Body of pancreas (tissue), 4 donors: ENCODE measurements around the gene VLDLR. TPM values are rescaled to one million over a fixed set of nuclear protein-coding genes. Genes with fewer than 3 reads are reported as not detected.

Source experiments
- ATAC-seq: fragments of 150-250 bp; one replicate; pipeline ENCODE4 v1.9.1; 2016
- DNase-seq, 4 donors: peaks; one replicate each; pipeline ENCODE4 v3.0.0-alpha.2; 2019
- H3K27ac ChIP-seq, 4 donors: fragments of 200-600 bp; sonication (generic); 1 replicate in 3 of 4; 2 replicates in 1 of 4; pipeline versions ENCODE4 v1.5.1 to v1.6.1; 2016 to 2019; ENCODE audit warnings: mild to moderate bottlenecking in 1 of 4, mixed read lengths in 1 of 4, moderate library complexity in 1 of 4
- H3K27me3 ChIP-seq, 2 donors: fragments of 200-600 bp; sonication (generic); one replicate each; pipeline ENCODE4 v1.6.0; 2016; ENCODE audit warnings: mild to moderate bottlenecking in 1 of 2
- H3K36me3 ChIP-seq, 2 donors: fragments of 200-600 bp; sonication (generic); replicated peaks in 1 of 2; 2 replicates each; pipeline ENCODE4 v1.5.1; 2016; ENCODE audit warnings: low read depth in 2 of 2; ENCODE audit not compliant: insufficient read depth in 1 of 2
- H3K4me1 ChIP-seq: fragments of 200-600 bp; sonication (generic); one replicate; pipeline ENCODE4 v1.6.0; 2016
- H3K4me3 ChIP-seq, 2 donors: fragments of 200-600 bp; sonication (generic); 1 replicate in 1 of 2; 2 replicates in 1 of 2; pipeline ENCODE4 v1.5.1; 2016 to 2019
- H3K9me3 ChIP-seq, 3 donors: fragments of 200-600 bp; sonication (generic); 1 replicate in 2 of 3; 2 replicates in 1 of 3; pipeline ENCODE4 v1.5.1; 2016
- CTCF ChIP-seq, 7 experiments: fragments of 450-650 bp in 4 of 7; fragments of 200-600 bp in 3 of 7; sonication (generic) in 3 of 7; IDR thresholded peaks; one replicate each; pipeline ENCODE4 v1.5.1; 2016 to 2019; ENCODE audit warnings: antibody characterized with exemption in 7 of 7
- POLR2A ChIP-seq, 3 donors: fragments of 450-650 bp; IDR thresholded peaks; one replicate each; pipeline ENCODE4 v1.6.1; 2016; ENCODE audit warnings: antibody characterized with exemption in 3 of 3, mild to moderate bottlenecking in 2 of 3
- WGBS, 2 donors: methylation state at CpG; one replicate each; pipeline ENCODE4 v1.1.5; 2017; 5-methylcytosine and 5-hydroxymethylcytosine counted together
- intact Hi-C: fragments of 100-400 bp; cut with DNase I; formaldehyde crosslinking; loops from one replicate; pipeline ENCODE4 v1.15.1; 2023
- total RNA-seq, 2 donors: library from RNA; depleted of rRNA; stranded (reverse); fragments of >200 nt; gene quantifications; one replicate each; pipeline ENCODE4 v1.1.0, GENCODE V29; 2016

VLDLR gene
- total RNA-seq, 2 donors from 2014 or later: 14.8 to 18.1 TPM

GRCh38 chr9:2641033-2641432 lies 19.4 kb downstream of the VLDLR start:
- Histone ChIP-seq H3K36me3 (peaks cover 0 to 7% of the 10 kb centered on the region in 2 donors), H3K4me1 (peaks cover 57% of the 10 kb centered on the region), H3K4me3 (no peak overlapping the region), H3K9me3 (no peaks in the 10 kb centered on the region), H3K27me3 (no peaks in the 10 kb centered on the region), H3K27ac (peak overlapping the region; percentile 80 to 86 (median 81))
- TF ChIP-seq CTCF (IDR thresholded peaks at IDR 0.05) (no peak), POLR2A (IDR thresholded peaks at IDR 0.05) (peak in 2 of 3 donors; percentile 68 to 80)
- ATAC-seq (peak; percentile 96), DNase-seq (peak; percentile 87 to 96 (median 92))
- WGBS, 2 donors: 36 to 48% methylated on average over 8 of the region's 8 CpGs
- intact Hi-C loops: no loop called here

- no peaks in the 10 kb centered on the region for H3K27me3 ChIP-seq
- peaks cover 0 to 10% of the 10 kb centered on the region in 2 donors for H3K36me3 ChIP-seq
- peaks cover 53% of the 10 kb centered on the region for H3K4me1 ChIP-seq
- DNase-seq (peak in 3 of 4 donors; percentile 40 to 55 (median 45)), ATAC-seq (peak; percentile 12)
- H3K27ac ChIP-seq: peak overlapping the region; percentile 48 to 86 (median 80)
- intact Hi-C loops: no loop called here
- no peaks in the 10 kb centered on the region for H3K9me3 ChIP-seq
- WGBS, 2 donors: 14 to 25% methylated on average over 1 of the region's 1 CpG
- TF ChIP-seq POLR2A (IDR thresholded peaks at IDR 0.05): peak in 2 of 3 donors; percentile 16 to 27
- TF ChIP-seq CTCF (IDR thresholded peaks at IDR 0.05): peak in 1 of 7 experiments; percentile 13
- no peak overlapping the region for H3K4me3 ChIP-seq
Observed at GRCh38 chr9:2642068-2642467, 20.5 kb downstream of the VLDLR start.

- Histone ChIP-seq H3K4me1 (peaks cover 26% of the 10 kb centered on the region), H3K4me3 (no peak overlapping the region), H3K9me3 (no peaks in the 10 kb centered on the region), H3K36me3 (peaks cover 0 to 36% of the 10 kb centered on the region in 2 donors), H3K27me3 (no peaks in the 10 kb centered on the region), H3K27ac (no peak overlapping the region)
- intact Hi-C loops: no loop called here
- ATAC-seq (no peak), DNase-seq (no peak)
- WGBS, 2 donors: 88 to 92% methylated on average over 4 of the region's 4 CpGs
- no peak for TF ChIP-seq CTCF (IDR thresholded peaks at IDR 0.05)
Observed at GRCh38 chr9:2645569-2645968, 24.0 kb downstream of the VLDLR start.

GRCh38 chr9:2655411-2655901 lies 33.9 kb downstream of the VLDLR start:
- H3K27me3 ChIP-seq: no peaks in the 10 kb centered on the region
- intact Hi-C loops: no loop called here
- no peaks in the 10 kb centered on the region for H3K9me3 ChIP-seq
- H3K27ac ChIP-seq: no peak overlapping the region
- H3K4me3 ChIP-seq: no peak overlapping the region
- TF ChIP-seq CTCF (IDR thresholded peaks at IDR 0.05) (no peak), POLR2A (IDR thresholded peaks at IDR 0.05) (no peak)
- no peak for DNase-seq
- peaks cover 3 to 41% of the 10 kb centered on the region in 2 donors for H3K36me3 ChIP-seq
- WGBS, 2 donors: 78 to 80% methylated on average over 3 of the region's 3 CpGs
- no peak for ATAC-seq
- H3K4me1 ChIP-seq: no peaks in the 10 kb centered on the region

GRCh38 chr9:2657427-2657826 lies 35.8 kb downstream of the VLDLR start:
- Histone ChIP-seq H3K4me1 (no peaks in the 10 kb centered on the region), H3K9me3 (no peaks in the 10 kb centered on the region), H3K27ac (no peak overlapping the region), H3K36me3 (peaks cover 3 to 22% of the 10 kb centered on the region in 2 donors), H3K4me3 (no peak overlapping the region), H3K27me3 (no peaks in the 10 kb centered on the region)
- WGBS, 2 donors: 78 to 87% methylated on average over 9 of the region's 9 CpGs
- no peak for ATAC-seq
- intact Hi-C loops: no loop called here
- TF ChIP-seq CTCF (IDR thresholded peaks at IDR 0.05): no peak
- no peak for TF ChIP-seq POLR2A (IDR thresholded peaks at IDR 0.05)
- DNase-seq: no peak
